K562 (cell line): Measurements from ENCODE around the gene TET2. TPM values are rescaled to one million over a fixed set of nuclear protein-coding genes. Genes with fewer than 3 reads are reported as not detected.

Experiments used
- ATF1 ChIP-seq, 2 experiments: fragments of 450-650 bp in 1 of 2; IDR thresholded peaks; 2 replicates each; pipeline ENCODE4 v1.6.1; 2016; ENCODE audit warnings: missing compliant biosample characterization in 1 of 2, missing genetic modification characterization in 1 of 2
- CHD2 ChIP-seq: IDR thresholded peaks from 2 replicates; pipeline ENCODE4 v1.6.1; 2011; ENCODE audit warnings: low read depth, low read length
- CTBP1 ChIP-seq: fragments of 450-650 bp; IDR thresholded peaks from 2 replicates; pipeline ENCODE4 v1.6.1; 2016; ENCODE audit warnings: borderline replicate concordance
- CXXC5 ChIP-seq: fragments of 250-450 bp; sonication (Bioruptor Pico); IDR thresholded peaks from 2 replicates; pipeline ENCODE4 v1.8.0; 2022; ENCODE audit warnings: inconsistent platforms, mild to moderate bottlenecking, moderate library complexity
- GTF2B ChIP-seq: IDR thresholded peaks from 2 replicates; pipeline ENCODE4 v1.6.1; 2011; ENCODE audit not compliant: insufficient read length; ENCODE audit errors: extremely low read depth
- ILF3 ChIP-seq: fragments of 450-650 bp; IDR thresholded peaks from 2 replicates; pipeline ENCODE4 v1.6.1; 2018; ENCODE audit warnings: antibody characterized with exemption, mild to moderate bottlenecking, moderate library complexity, borderline replicate concordance
- MAZ ChIP-seq, 2 experiments: fragments of 450-650 bp in 1 of 2; sonication (generic) in 1 of 2; formaldehyde crosslinking; IDR thresholded peaks in 1 of 2; conservative IDR thresholded peaks in 1 of 2; 2 replicates each; pipeline versions ENCODE4 v1.4.0 to v1.5.0; 2020; ENCODE audit warnings: mild to moderate bottlenecking in 1 of 2, missing genetic modification reagents in 1 of 2
- MTA3 ChIP-seq: fragments of 450-650 bp; formaldehyde crosslinking; IDR thresholded peaks from 2 replicates; pipeline ENCODE4 v1.6.1; 2017; ENCODE audit warnings: mild to moderate bottlenecking, borderline replicate concordance
- PHF8 ChIP-seq: fragments of 200-600 bp; sonication (generic); IDR thresholded peaks from 2 replicates; pipeline ENCODE4 v1.6.1; 2012; ENCODE audit warnings: mixed run types, mild to moderate bottlenecking, inconsistent platforms, low read length, moderate library complexity, borderline replicate concordance
- RHOXF2B ChIP-seq: fragments of 250-450 bp; sonication (Bioruptor Pico); conservative IDR thresholded peaks from 2 replicates; pipeline ENCODE4 v1.5.1; 2021
- SIN3A ChIP-seq, 2 experiments: fragments of 150-350 bp in 1 of 2; IDR thresholded peaks; 2 replicates each; pipeline ENCODE4 v1.6.1; 2011 to 2016; ENCODE audit warnings: borderline replicate concordance in 2 of 2, low read depth in 2 of 2, low read length in 2 of 2, mild to moderate bottlenecking in 2 of 2, moderate library complexity in 2 of 2; ENCODE audit not compliant: control insufficient read depth in 1 of 2
- SP1 ChIP-seq: sonication (generic); formaldehyde crosslinking; IDR thresholded peaks from 2 replicates; pipeline ENCODE4 v1.8.1; 2022; ENCODE audit warnings: mild to moderate bottlenecking, missing genetic modification reagents
- TCF3 ChIP-seq: sonication (generic); formaldehyde crosslinking; IDR thresholded peaks from 2 replicates; pipeline ENCODE4 v1.4.0; 2020; ENCODE audit warnings: mild to moderate bottlenecking, missing genetic modification reagents
- THAP12 ChIP-seq: fragments of 250-450 bp; sonication (Bioruptor Pico); IDR thresholded peaks from 2 replicates; pipeline ENCODE4 v1.9.0; 2021; ENCODE audit warnings: mild to moderate bottlenecking, inconsistent platforms
- ZC3H11A ChIP-seq: IDR thresholded peaks from 2 replicates; pipeline ENCODE4 v1.6.1; 2012; ENCODE audit warnings: low read depth, low read length, improper control_type of control experiment
- ZMIZ1 ChIP-seq, 2 experiments: fragments of 150-350 bp in 1 of 2; IDR thresholded peaks; 2 replicates each; pipeline ENCODE4 v1.6.1; 2012 to 2016; ENCODE audit warnings: low read depth in 2 of 2, low read length in 2 of 2, mild to moderate bottlenecking in 1 of 2, moderate library complexity in 1 of 2
- ZNF668 ChIP-seq: fragments of 250-450 bp; sonication (Bioruptor Pico); IDR thresholded peaks from 2 replicates; pipeline ENCODE4 v1.8.0; 2022; ENCODE audit warnings: mild to moderate bottlenecking, inconsistent platforms
- ZNF740 ChIP-seq, 3 experiments: fragments of 200-800 bp in 1 of 3; sonication (Bioruptor generic) in 1 of 3; sonication (generic) in 1 of 3; formaldehyde crosslinking in 1 of 3; IDR thresholded peaks; 2 replicates each; pipeline versions ENCODE4 v1.6.1 to v1.8.0; 2016 to 2022; ENCODE audit warnings: mild to moderate bottlenecking in 2 of 3, missing compliant biosample characterization in 2 of 3, missing genetic modification characterization in 2 of 3, missing genetic modification reagents in 1 of 3
- polyA plus RNA-seq, 8 experiments: library from polyadenylated mRNA; depleted of rRNA in 4 of 8; stranded (reverse) in 5 of 8; unstranded in 3 of 8; fragments of >200 nt; fragmentation: Nextera tagmentation in 2 of 8; fragmentation: Illumina TruSeq in 1 of 8; extraction: Ambion mirVana in 2 of 8; extraction: Trizol in 1 of 8; gene quantifications; 2 replicates each; pipeline versions ENCODE4 v1.2.1 to v1.2.3, GENCODE V29; 2011 to 2014; ENCODE audit warnings: inconsistent platforms in 1 of 8, missing spikeins in 1 of 8
- total RNA-seq, 7 experiments: library from RNA; depleted of rRNA in 6 of 7; stranded (reverse); fragments of >200 nt in 6 of 7; fragmentation: Illumina TruSeq in 2 of 7; extraction: Trizol in 2 of 7; gene quantifications; 2 replicates each; pipeline versions ENCODE4 v1.2.1 to v1.2.3, GENCODE V29; 2011 to 2021; ENCODE audit warnings: low replicate concordance in 1 of 7

Gene TET2
- total and polyA plus RNA-seq, 9 of the 15 experiments (the other 6 are each of a cell fraction or from before 2014, with no cell fraction given), result 0.80 to 11.1 (median 4.9) TPM

GRCh38 chr4:105146276-105147015 is at the start of gene TET2 (continued):
- TF ChIP-seq GTF2B (peak; percentile 22), CHD2 (peak; percentile 69), ZC3H11A (no peak), SIN3A (IDR thresholded peaks at IDR 0.05; ENCODE audit: borderline replicate concordance in 2 of 2, control insufficient read depth in 1 of 2, low read depth in 2 of 2, low read length in 2 of 2) (peak in 1 of 2 experiments; percentile 35; a peak in 1 of 4 replicates), THAP12 (CRISPR knock-in tag) (no peak; the same call in 1 of the 2 replicates), RHOXF2B (CRISPR knock-in tag) (no peak), ZNF668 (CRISPR knock-in tag) (no peak), MAZ (CRISPR knock-in tag; conservative IDR thresholded peaks at IDR 0.05 in 1 of 2, IDR thresholded peaks at IDR 0.05 in 1 of 2) (peak; percentile 50 to 66; a peak in 2 of 4 replicates), TCF3 (no peak), CXXC5 (CRISPR knock-in tag) (peak; percentile 77), ZNF740 (CRISPR knock-in tag; IDR thresholded peaks at IDR 0.05) (peak; percentile 71; the same call in 1 of the 2 replicates), ZNF740 (tag; IDR thresholded peaks at IDR 0.05) (no peak), ILF3 (0 out of 2 replicates have a peak, but pooled peaks have one; percentile 8), CTBP1 (peak; percentile 71; the same call in 1 of the 2 replicates), ATF1 (CRISPR knock-in tag; IDR thresholded peaks at IDR 0.05) (no peak), ATF1 (tag; IDR thresholded peaks at IDR 0.05) (peak; percentile 68), SP1 (CRISPR knock-in tag) (no peak), MTA3 (peak; percentile 72; the same call in 1 of the 2 replicates), ZMIZ1 (IDR thresholded peaks at IDR 0.05; ENCODE audit: low read depth in 2 of 2, low read length in 2 of 2) (no peak), PHF8 (peak; percentile 72; the same call in 1 of the 2 replicates)
